Adrenal gland (tissue), 12 donors: ENCODE measurements around the gene TBXAS1. TPM values are rescaled to one million over a fixed set of nuclear protein-coding genes. Genes with fewer than 3 reads are reported as not detected.
A peak's percentile ranks its signal among the peaks of the same experiment; 100 is the strongest.

ENCODE experiments used
- DNase-seq, 7 donors: peaks; one replicate each; pipeline ENCODE4 v3.0.0-alpha.2; 2019 to 2020
- H3K27ac ChIP-seq, 5 donors: fragments of 200-600 bp; sonication (generic) in 4 of 5; 1 replicate in 3 of 5; 2 replicates in 2 of 5; pipeline versions ENCODE4 v1.5.1 to v1.8.0; 2016 to 2020; ENCODE audit warnings: mild to moderate bottlenecking in 1 of 5
- H3K27me3 ChIP-seq: fragments of 200-600 bp; 2 replicates; pipeline ENCODE4 v1.8.0; 2021
- H3K36me3 ChIP-seq, 2 donors: fragments of 200-600 bp; replicated peaks in 1 of 2; 1 replicate in 1 of 2; 2 replicates in 1 of 2; pipeline versions ENCODE4 v1.5.1 to v1.8.0; 2018 to 2022
- H3K4me1 ChIP-seq, 2 donors: fragments of 200-600 bp; replicated peaks in 1 of 2; 1 replicate in 1 of 2; 2 replicates in 1 of 2; pipeline versions ENCODE4 v1.5.1 to v1.8.0; 2018 to 2021
- H3K4me3 ChIP-seq, 4 donors: fragments of 200-600 bp; sonication (generic) in 3 of 4; one replicate each; pipeline ENCODE4 v1.5.1; 2016 to 2018
- H3K9me3 ChIP-seq, 3 donors: fragments of 200-600 bp; sonication (generic) in 1 of 3; replicated peaks in 1 of 3; 1 replicate in 2 of 3; 2 replicates in 1 of 3; pipeline versions ENCODE4 v1.5.1 to v1.8.0; 2016 to 2021
- CTCF ChIP-seq, 6 experiments: fragments of 450-650 bp in 4 of 6; fragments of 200-600 bp in 2 of 6; sonication (generic) in 1 of 6; IDR thresholded peaks; 1 replicate in 5 of 6; 2 replicates in 1 of 6; pipeline versions ENCODE4 v1.5.1 to v1.8.0; 2016 to 2021; ENCODE audit warnings: antibody characterized with exemption in 6 of 6, mild to moderate bottlenecking in 2 of 6, moderate library complexity in 1 of 6
- POLR2A ChIP-seq, 2 donors: fragments of 450-650 bp; IDR thresholded peaks; one replicate each; pipeline ENCODE4 v1.6.1; 2017; ENCODE audit warnings: antibody characterized with exemption in 2 of 2, mild to moderate bottlenecking in 2 of 2, moderate library complexity in 1 of 2
- WGBS, 4 donors: extraction: QIAGEN DNeasy Blood & Tissue Kit in 2 of 4; methylation state at CpG; one replicate each; pipeline versions ENCODE4 v1.1.5 to v1.1.7; 2013 to 2017; 5-methylcytosine and 5-hydroxymethylcytosine counted together
- intact Hi-C, 2 donors: fragments of 100-400 bp; cut with DNase I; formaldehyde crosslinking; loops; one replicate each; pipeline versions ENCODE4 v1.14.1 to v1.15.0; 2022 to 2023
- polyA plus RNA-seq, 3 donors: library from polyadenylated mRNA; stranded (reverse); fragments of 200-250 nt in 2 of 3; fragments of 350-450 nt in 1 of 3; fragmentation: Illumina TruSeq in 1 of 3; extraction: RNeasy Lipid Tissue Mini Kit (QIAGEN cat#74804) in 1 of 3; gene quantifications; one replicate each; pipeline ENCODE4 v1.2.3, GENCODE V29; 2013 to 2014
- total RNA-seq, 9 donors: library from RNA; depleted of rRNA in 4 of 9; stranded (reverse); fragments of >200 nt in 4 of 9; fragments of 120-200 nt in 1 of 9; fragmentation: NEBNext Ultra II Directional in 1 of 9; extraction: Animal tissue kit (Norgen Biotek cat#: 25700) in 1 of 9; gene quantifications; one replicate each; pipeline versions ENCODE4 v1.1.0 to v1.2.4, GENCODE V29; 2013 to 2023
- donor health status: healthy with polysubstance abuse.
- donor health status: Bipolar disorder and iron deficiency.
- donor health status: DM: yes; HTN: yes; CAD: no.
- donor health status: DM: no; HTN: no; CAD: no.
- donor health status: DM: no; HTN: no; CAD: no.
- donor health status: DM: yes; HTN: yes; CAD: no.

Gene TBXAS1
- total and polyA plus RNA-seq, 12 donors, result 9.0 to 87.0 (median 27.3) TPM

- no peak overlapping the region for H3K4me3 ChIP-seq
- no peaks in the 10 kb centered on the region for H3K36me3 ChIP-seq
- no peaks in the 10 kb centered on the region for H3K27me3 ChIP-seq
- TF ChIP-seq POLR2A (IDR thresholded peaks at IDR 0.05), result no peak
- no peak for TF ChIP-seq CTCF (IDR thresholded peaks at IDR 0.05)
- H3K27ac ChIP-seq, result peak overlapping the region in 1 of 5 donors; percentile 42
- no peaks in the 10 kb centered on the region for H3K9me3 ChIP-seq
- WGBS, 4 donors, result 25 to 76% (median 69%) methylated on average over 1 of the region's 1 CpG
- H3K4me1 ChIP-seq, result peaks cover 14 to 27% of the 10 kb centered on the region in 2 donors
- intact Hi-C loops, result no loop called here
- DNase-seq, result no peak
Measured at GRCh38 chr7:140048989-140049338, 219.9 kb downstream of the TBXAS1 start.

- no peaks in the 10 kb centered on the region for H3K27me3 ChIP-seq
- H3K36me3 ChIP-seq, result no peaks in the 10 kb centered on the region
- DNase-seq, result peak in 2 of 7 donors; percentile 33 to 38
- no peaks in the 10 kb centered on the region for H3K9me3 ChIP-seq
- intact Hi-C loops, result no loop called here
- no peak overlapping the region for H3K4me3 ChIP-seq
- 38 to 67% (median 52%) methylated on average over 4 to 5 of the region's 5 CpGs for WGBS, 4 donors
- peak overlapping the region in 2 of 5 donors; percentile 20 to 42 for H3K27ac ChIP-seq
- peaks cover 14 to 27% of the 10 kb centered on the region in 2 donors for H3K4me1 ChIP-seq
- TF ChIP-seq POLR2A (IDR thresholded peaks at IDR 0.05) (no peak), CTCF (IDR thresholded peaks at IDR 0.05) (no peak)
Measured at GRCh38 chr7:140049339-140050024, 220.4 kb downstream of the TBXAS1 start.

GRCh38 chr7:140050100-140050499, 221.0 kb downstream of the TBXAS1 start:
- Histone ChIP-seq H3K4me3 (no peak overlapping the region), H3K9me3 (no peaks in the 10 kb centered on the region), H3K27ac (peak overlapping the region in 1 of 5 donors; percentile 20), H3K36me3 (no peaks in the 10 kb centered on the region), H3K4me1 (peaks cover 14 to 24% of the 10 kb centered on the region in 2 donors), H3K27me3 (no peaks in the 10 kb centered on the region)
- no peak for DNase-seq
- intact Hi-C loops, result no loop called here
- WGBS, 4 donors, result 80 to 91% (median 86%) methylated on average over 3 of the region's 3 CpGs
- TF ChIP-seq CTCF (IDR thresholded peaks at IDR 0.05) (no peak), POLR2A (IDR thresholded peaks at IDR 0.05) (no peak)

- no peak overlapping the region for H3K4me3 ChIP-seq
- H3K27ac ChIP-seq, result no peak overlapping the region
- H3K36me3 ChIP-seq, result no peaks in the 10 kb centered on the region
- no peaks in the 10 kb centered on the region for H3K27me3 ChIP-seq
- H3K9me3 ChIP-seq, result no peaks in the 10 kb centered on the region
- H3K4me1 ChIP-seq, result peaks cover 14% of the 10 kb centered on the region in 2 donors
- TF ChIP-seq POLR2A (IDR thresholded peaks at IDR 0.05) (no peak), CTCF (IDR thresholded peaks at IDR 0.05) (no peak)
- no peak for DNase-seq
- intact Hi-C loops, result no loop called here
Measured at GRCh38 chr7:140051820-140052219, 222.8 kb downstream of the TBXAS1 start.
